ENCODE results near the gene DEGS2. TPM values are rescaled to one million over a fixed set of nuclear protein-coding genes. Genes with fewer than 3 reads are reported as not detected.

DEGS2 gene
- total and polyA plus RNA-seq, 4 donors: 0.10 to 3.0 (median 0.90) TPM

DNA sequence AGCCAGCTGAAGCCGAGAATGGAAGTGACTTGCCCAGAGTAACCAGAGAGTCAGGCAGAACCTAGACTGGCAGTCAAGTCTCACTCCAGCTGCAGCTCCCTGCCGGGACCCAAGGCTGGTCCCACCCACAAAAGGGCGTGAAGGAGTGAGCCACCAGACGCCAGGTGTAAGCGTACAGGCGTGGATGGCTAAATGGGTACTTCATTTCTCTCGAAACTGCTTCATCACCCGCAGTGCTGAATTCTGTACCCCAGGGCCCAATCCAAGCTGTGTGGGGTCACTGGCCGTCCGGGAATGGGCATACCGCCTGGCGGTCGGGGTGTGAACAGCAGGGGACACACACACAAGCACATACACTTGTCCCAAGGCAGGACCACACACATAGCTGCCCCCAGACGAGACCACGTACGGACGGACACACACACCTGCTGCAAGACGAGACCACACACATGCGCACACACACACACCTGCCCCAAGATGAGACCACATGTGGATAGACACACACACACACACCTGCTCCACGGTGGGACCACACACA, 34.8 kb downstream of the DEGS2 start:
- DNase-seq (no peak), ATAC-seq (ENCODE audit: low FRiP score) (no peak)
- no peak overlapping the region for H3K27ac ChIP-seq (ENCODE audit: low read depth in 1 of 2, low read length in 2 of 2)
- H3K9me3 ChIP-seq (ENCODE audit: control insufficient read depth, low read length): no peaks in the 10 kb centered on the region
- no peaks in the 10 kb centered on the region for H3K4me1 ChIP-seq (ENCODE audit: control insufficient read depth in 1 of 2, insufficient read depth in 2 of 2, low read length in 2 of 2)
- no peaks in the 10 kb centered on the region for H3K27me3 ChIP-seq (ENCODE audit: control insufficient read depth in 1 of 2, insufficient read depth in 2 of 2, low read length in 1 of 2)
- intact Hi-C loops (cut with DNase I): no loop called here
- WGBS, 2 donors: 91 to 92% methylated on average over 20 of the region's 20 CpGs
- no peak overlapping the region for H3K4me3 ChIP-seq (ENCODE audit: low read length in 2 of 2)
- no peaks in the 10 kb centered on the region for H3K36me3 ChIP-seq (ENCODE audit: control insufficient read depth in 1 of 2, insufficient read depth in 2 of 2, low read length in 1 of 2)

- 97 to 99% methylated on average over 10 of the region's 10 CpGs for WGBS, 2 donors
- no peaks in the 10 kb centered on the region for H3K9me3 ChIP-seq (ENCODE audit: control insufficient read depth, low read length)
- H3K36me3 ChIP-seq (ENCODE audit: control insufficient read depth in 1 of 2, insufficient read depth in 2 of 2, low read length in 1 of 2): no peaks in the 10 kb centered on the region
- no peaks in the 10 kb centered on the region for H3K27me3 ChIP-seq (ENCODE audit: control insufficient read depth in 1 of 2, insufficient read depth in 2 of 2, low read length in 1 of 2)
- intact Hi-C loops (cut with DNase I): no loop called here
- ATAC-seq (ENCODE audit: low FRiP score) (no peak), DNase-seq (no peak)
- H3K4me1 ChIP-seq (ENCODE audit: control insufficient read depth in 1 of 2, insufficient read depth in 2 of 2, low read length in 2 of 2): no peaks in the 10 kb centered on the region
- H3K4me3 ChIP-seq (ENCODE audit: low read length in 2 of 2): no peak overlapping the region
- no peak overlapping the region for H3K27ac ChIP-seq (ENCODE audit: low read depth in 1 of 2, low read length in 2 of 2)
Measured at GRCh38 chr14:100123618-100124017, 35.8 kb downstream of the DEGS2 start.

DNA sequence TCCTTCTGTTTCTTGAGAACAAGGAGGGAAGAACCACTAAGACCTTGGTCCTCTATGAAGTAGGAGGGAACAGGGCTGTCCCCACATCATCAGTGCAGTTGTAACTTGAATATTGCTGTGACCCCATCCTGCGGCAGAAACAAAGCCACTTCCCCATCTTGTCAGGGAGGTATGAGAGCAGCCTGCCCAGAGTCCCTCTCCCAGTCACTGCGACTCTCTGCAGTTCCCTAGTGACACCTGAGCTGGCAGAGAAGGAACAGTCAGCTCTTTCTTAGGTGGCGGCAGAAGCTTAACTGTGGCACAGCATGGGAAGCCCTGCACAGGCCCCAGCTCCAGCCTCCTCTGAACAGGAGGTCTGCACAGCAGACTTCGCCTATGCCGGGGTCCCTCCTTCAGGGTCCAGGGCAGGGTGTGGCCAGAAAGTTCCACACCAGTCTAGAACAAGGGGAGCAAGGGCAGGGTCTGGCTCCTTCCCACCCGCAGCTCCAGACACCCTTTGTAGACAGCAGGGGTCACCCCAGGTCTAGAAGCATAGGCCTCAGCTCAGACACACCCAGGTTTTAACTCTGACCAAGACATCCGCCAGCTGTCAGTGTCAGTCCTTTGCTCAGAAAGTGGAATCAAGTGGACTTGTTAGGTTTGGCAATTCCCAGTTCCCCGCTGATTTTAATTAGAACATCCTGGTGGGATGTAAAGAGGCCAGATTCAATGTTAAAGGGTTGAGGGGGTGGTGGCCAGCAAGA, 36.8 kb downstream of the DEGS2 start:
- no peak for ATAC-seq (ENCODE audit: low FRiP score)
- DNase-seq: no peak
- intact Hi-C loops (cut with DNase I): no loop called here
- Histone ChIP-seq H3K27me3 (ENCODE audit: control insufficient read depth in 1 of 2, insufficient read depth in 2 of 2, low read length in 1 of 2) (no peaks in the 10 kb centered on the region), H3K27ac (ENCODE audit: low read depth in 1 of 2, low read length in 2 of 2) (no peak overlapping the region), H3K9me3 (ENCODE audit: control insufficient read depth, low read length) (no peaks in the 10 kb centered on the region), H3K4me3 (ENCODE audit: low read length in 2 of 2) (no peak overlapping the region), H3K4me1 (ENCODE audit: control insufficient read depth in 1 of 2, insufficient read depth in 2 of 2, low read length in 2 of 2) (no peaks in the 10 kb centered on the region), H3K36me3 (ENCODE audit: control insufficient read depth in 1 of 2, insufficient read depth in 2 of 2, low read length in 1 of 2) (no peaks in the 10 kb centered on the region)
- 94 to 96% methylated on average over 8 of the region's 8 CpGs for WGBS, 2 donors

- H3K9me3 ChIP-seq (ENCODE audit: control insufficient read depth, low read length): no peaks in the 10 kb centered on the region
- ATAC-seq (ENCODE audit: low FRiP score): no peak
- H3K27ac ChIP-seq (ENCODE audit: low read depth in 1 of 2, low read length in 2 of 2): no peak overlapping the region
- no peaks in the 10 kb centered on the region for H3K27me3 ChIP-seq (ENCODE audit: control insufficient read depth in 1 of 2, insufficient read depth in 2 of 2, low read length in 1 of 2)
- H3K36me3 ChIP-seq (ENCODE audit: control insufficient read depth in 1 of 2, insufficient read depth in 2 of 2, low read length in 1 of 2): no peaks in the 10 kb centered on the region
- intact Hi-C loops (cut with DNase I): no loop called here
- no peaks in the 10 kb centered on the region for H3K4me1 ChIP-seq (ENCODE audit: control insufficient read depth in 1 of 2, insufficient read depth in 2 of 2, low read length in 2 of 2)
- DNase-seq: no peak
- no peak overlapping the region for H3K4me3 ChIP-seq (ENCODE audit: low read length in 2 of 2)
- WGBS, 2 donors: 92 to 94% methylated on average over 14 of the region's 14 CpGs
Measured at GRCh38 chr14:100121643-100122480, 37.6 kb downstream of the DEGS2 start.

GRCh38 chr14:100120522-100121269, 38.7 kb downstream of the DEGS2 start:
- H3K27me3 ChIP-seq (ENCODE audit: control insufficient read depth in 1 of 2, insufficient read depth in 2 of 2, low read length in 1 of 2): no peaks in the 10 kb centered on the region
- ATAC-seq (ENCODE audit: low FRiP score) (no peak), DNase-seq (no peak)
- no peaks in the 10 kb centered on the region for H3K9me3 ChIP-seq (ENCODE audit: control insufficient read depth, low read length)
- no peaks in the 10 kb centered on the region for H3K36me3 ChIP-seq (ENCODE audit: control insufficient read depth in 1 of 2, insufficient read depth in 2 of 2, low read length in 1 of 2)
- intact Hi-C loops (cut with DNase I): no loop called here
- no peak overlapping the region for H3K4me3 ChIP-seq (ENCODE audit: low read length in 2 of 2)
- WGBS, 2 donors: 96 to 98% methylated on average over 18 of the region's 18 CpGs
- H3K4me1 ChIP-seq (ENCODE audit: control insufficient read depth in 1 of 2, insufficient read depth in 2 of 2, low read length in 2 of 2): no peaks in the 10 kb centered on the region
- no peak overlapping the region for H3K27ac ChIP-seq (ENCODE audit: low read depth in 1 of 2, low read length in 2 of 2)

GRCh38 chr14:100119251-100119650, 40.2 kb downstream of the DEGS2 start:
- ATAC-seq (ENCODE audit: low FRiP score) (no peak), DNase-seq (no peak)
- Histone ChIP-seq H3K9me3 (ENCODE audit: control insufficient read depth, low read length) (no peaks in the 10 kb centered on the region), H3K27me3 (ENCODE audit: control insufficient read depth in 1 of 2, insufficient read depth in 2 of 2, low read length in 1 of 2) (no peaks in the 10 kb centered on the region), H3K4me1 (ENCODE audit: control insufficient read depth in 1 of 2, insufficient read depth in 2 of 2, low read length in 2 of 2) (no peaks in the 10 kb centered on the region), H3K4me3 (ENCODE audit: low read length in 2 of 2) (no peak overlapping the region), H3K27ac (ENCODE audit: low read depth in 1 of 2, low read length in 2 of 2) (no peak overlapping the region), H3K36me3 (ENCODE audit: control insufficient read depth in 1 of 2, insufficient read depth in 2 of 2, low read length in 1 of 2) (no peaks in the 10 kb centered on the region)
- 94% methylated on average over 8 of the region's 8 CpGs for whole genome bisulfite sequencing, 2 donors
- intact Hi-C loops (cut with DNase I): no loop called here

GRCh38 chr14:100118396-100119011, 40.9 kb downstream of the DEGS2 start:
- H3K27ac ChIP-seq (ENCODE audit: low read depth in 1 of 2, low read length in 2 of 2): no peak overlapping the region
- no peaks in the 10 kb centered on the region for H3K36me3 ChIP-seq (ENCODE audit: control insufficient read depth in 1 of 2, insufficient read depth in 2 of 2, low read length in 1 of 2)
- WGBS, 2 donors: 88% methylated on average over 7 of the region's 7 CpGs
- no peaks in the 10 kb centered on the region for H3K4me1 ChIP-seq (ENCODE audit: control insufficient read depth in 1 of 2, insufficient read depth in 2 of 2, low read length in 2 of 2)
- no peaks in the 10 kb centered on the region for H3K27me3 ChIP-seq (ENCODE audit: control insufficient read depth in 1 of 2, insufficient read depth in 2 of 2, low read length in 1 of 2)
- no peak for ATAC-seq (ENCODE audit: low FRiP score)
- no peak for DNase-seq
- H3K9me3 ChIP-seq (ENCODE audit: control insufficient read depth, low read length): no peaks in the 10 kb centered on the region
- intact Hi-C loops (cut with DNase I): no loop called here
- no peak overlapping the region for H3K4me3 ChIP-seq (ENCODE audit: low read length in 2 of 2)

DNA sequence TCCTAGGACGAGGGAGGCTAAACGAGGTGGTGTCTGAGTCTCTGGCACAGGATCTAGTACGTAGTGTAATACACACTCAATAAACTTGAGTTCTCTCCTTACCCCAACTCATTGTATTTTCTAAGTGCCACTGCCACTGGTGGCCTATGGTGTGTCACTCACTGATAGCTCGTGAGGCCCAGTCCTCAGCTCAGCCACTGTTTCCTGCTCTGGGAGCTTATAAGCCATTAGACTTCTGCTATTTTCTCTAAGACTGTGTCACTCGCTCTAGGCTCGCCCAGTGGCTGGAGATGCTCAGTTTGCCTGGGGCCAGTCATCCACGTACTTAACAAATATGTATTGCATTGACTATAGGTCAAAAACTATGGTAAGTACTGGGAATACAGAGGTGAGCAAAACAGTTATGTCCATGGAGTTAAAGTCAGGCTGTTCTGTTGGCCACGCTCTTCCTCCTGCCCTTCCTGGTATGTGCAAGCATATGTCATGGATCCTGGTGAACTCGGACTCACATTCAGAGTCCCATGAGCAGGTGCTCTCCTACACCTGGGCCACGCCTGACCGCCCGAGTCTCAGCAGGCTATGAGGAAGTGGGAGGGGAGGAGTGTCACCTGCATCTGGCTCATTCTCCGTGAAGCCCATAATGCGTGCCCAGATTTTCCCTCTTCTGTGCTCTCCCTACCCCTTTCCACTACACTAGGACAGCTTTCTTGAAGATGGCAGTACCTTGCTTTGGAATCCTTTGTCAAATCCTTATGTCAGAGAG, 41.6 kb downstream of the DEGS2 start:
- no peak overlapping the region for H3K4me3 ChIP-seq (ENCODE audit: low read length in 2 of 2)
- DNase-seq (no peak), ATAC-seq (ENCODE audit: low FRiP score) (no peak)
- 96 to 97% methylated on average over 14 of the region's 14 CpGs for WGBS, 2 donors
- no peak overlapping the region for H3K27ac ChIP-seq (ENCODE audit: low read depth in 1 of 2, low read length in 2 of 2)
- intact Hi-C loops (cut with DNase I): no loop called here
- H3K9me3 ChIP-seq (ENCODE audit: control insufficient read depth, low read length): no peaks in the 10 kb centered on the region
- no peaks in the 10 kb centered on the region for H3K36me3 ChIP-seq (ENCODE audit: control insufficient read depth in 1 of 2, insufficient read depth in 2 of 2, low read length in 1 of 2)
- H3K4me1 ChIP-seq (ENCODE audit: control insufficient read depth in 1 of 2, insufficient read depth in 2 of 2, low read length in 2 of 2): no peaks in the 10 kb centered on the region
- no peaks in the 10 kb centered on the region for H3K27me3 ChIP-seq (ENCODE audit: control insufficient read depth in 1 of 2, insufficient read depth in 2 of 2, low read length in 1 of 2)
